NCI-H82 (cell line): ENCODE measurements around the gene RNF10.
"Not testable (repeated sequence)": the region's sequence is repeated elsewhere in the genome, so short reads cannot be mapped to it uniquely, and the experiment has no call there.

Experiments used
- DNase-seq: peaks from one replicate; lab custom pipeline; 2025; lab: John Stamatoyannopoulos, UW

The RNF10 gene

GRCh38 chr12:120528861-120529525, 5.2 kb upstream of the RNF10 start, which contains the start of gene COQ5:
Gene COQ5, minus strand, starts transcription at chr12:120529158. Its CDS starts 17 bp downstream, at chr12:120529141.
- peak; percentile 96 for DNase-seq

- DNase-seq, result peak; percentile 71
Measured at GRCh38 chr12:120529641-120530417, 4.3 kb upstream of the RNF10 start.

GRCh38 chr12:120530418-120530761, 3.8 kb upstream of the RNF10 start:
- not testable (repeated sequence) for DNase-seq

GRCh38 chr12:120532701-120533238, 1.4 kb upstream of the RNF10 start:
- DNase-seq, result no peak

- DNase-seq, result peak; percentile 73
Measured at GRCh38 chr12:120534703-120535655, 823 bp downstream of the RNF10 start.

GRCh38 chr12:120536064-120536791, 2.1 kb downstream of the RNF10 start:
- DNase-seq, result no peak

GRCh38 chr12:120537856-120538220, 3.7 kb downstream of the RNF10 start:
- peak; percentile 79 for DNase-seq

- DNase-seq, result no peak
Measured at GRCh38 chr12:120538281-120539156, 4.4 kb downstream of the RNF10 start.

- no peak for DNase-seq
Measured at GRCh38 chr12:120539303-120539702, 5.1 kb downstream of the RNF10 start.

- DNase-seq, result no peak
Measured at GRCh38 chr12:120540445-120540844, 6.3 kb downstream of the RNF10 start.

- no peak for DNase-seq
Measured at GRCh38 chr12:120542166-120542565, 8.0 kb downstream of the RNF10 start.

- DNase-seq, result no peak
Measured at GRCh38 chr12:120544691-120545090, 10.5 kb downstream of the RNF10 start.

GRCh38 chr12:120546050-120546386, 11.9 kb downstream of the RNF10 start:
- DNase-seq, result no peak

- no peak for DNase-seq
Measured at GRCh38 chr12:120554678-120555077, 20.5 kb downstream of the RNF10 start.

- no peak for DNase-seq
Measured at GRCh38 chr12:120557589-120557988, 23.4 kb downstream of the RNF10 start.

GRCh38 chr12:120562906-120563305, 28.8 kb downstream of the RNF10 start:
- DNase-seq, result no peak

- DNase-seq, result no peak
Measured at GRCh38 chr12:120563495-120563894, 29.3 kb downstream of the RNF10 start.

GRCh38 chr12:120571299-120571698, 37.1 kb downstream of the RNF10 start:
- no peak for DNase-seq

GRCh38 chr12:120573560-120573959, 39.4 kb downstream of the RNF10 start:
- DNase-seq, result no peak

- DNase-seq, result no peak
Measured at GRCh38 chr12:120574106-120574505, 40.0 kb downstream of the RNF10 start.

- DNase-seq, result no peak
Measured at GRCh38 chr12:120579179-120579578, 45.0 kb downstream of the RNF10 start.
